ENCODE data around the gene NEUROG1.
"Not testable (repeated sequence)": the region's sequence is repeated elsewhere in the genome, so short reads cannot be mapped to it uniquely, and the experiment has no call there.

Gene NEUROG1

GRCh38 chr5:135538261-135538660 is 2.5 kb upstream of the NEUROG1 start:
- DNase-seq (ENCODE audit: low read depth): no peak
- TF ChIP-seq CTCF (IDR thresholded peaks at IDR 0.05; ENCODE audit: control insufficient read depth, extremely low read depth, insufficient read depth): no peak
- H3K4me3 ChIP-seq (ENCODE audit: low read depth, low read length): no peak overlapping the region

DNA sequence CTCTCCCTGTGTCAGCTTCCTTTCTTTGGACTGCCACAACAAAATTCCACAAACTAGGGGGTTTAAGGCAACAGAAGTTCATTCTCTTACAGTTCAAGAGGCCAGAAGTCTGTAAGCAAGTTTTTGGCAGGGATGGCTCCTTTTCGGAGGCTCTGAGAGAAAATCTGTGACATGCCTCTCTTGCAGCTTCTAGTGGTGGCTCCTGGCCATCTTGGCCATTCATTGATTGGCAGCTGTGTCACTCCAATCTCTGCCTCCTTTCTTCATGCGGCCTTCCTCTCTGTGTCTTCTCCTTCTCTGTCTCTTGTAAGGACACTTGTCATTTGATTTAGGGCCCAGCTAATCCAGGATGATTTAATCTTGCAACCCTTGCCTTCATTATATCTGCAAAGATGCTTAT is 2.0 kb upstream of the NEUROG1 start:
- DNase-seq (ENCODE audit: low read depth): no peak
- TF ChIP-seq CTCF (IDR thresholded peaks at IDR 0.05; ENCODE audit: control insufficient read depth, extremely low read depth, insufficient read depth): no peak
- H3K4me3 ChIP-seq (ENCODE audit: low read depth, low read length): no peak overlapping the region

DNA sequence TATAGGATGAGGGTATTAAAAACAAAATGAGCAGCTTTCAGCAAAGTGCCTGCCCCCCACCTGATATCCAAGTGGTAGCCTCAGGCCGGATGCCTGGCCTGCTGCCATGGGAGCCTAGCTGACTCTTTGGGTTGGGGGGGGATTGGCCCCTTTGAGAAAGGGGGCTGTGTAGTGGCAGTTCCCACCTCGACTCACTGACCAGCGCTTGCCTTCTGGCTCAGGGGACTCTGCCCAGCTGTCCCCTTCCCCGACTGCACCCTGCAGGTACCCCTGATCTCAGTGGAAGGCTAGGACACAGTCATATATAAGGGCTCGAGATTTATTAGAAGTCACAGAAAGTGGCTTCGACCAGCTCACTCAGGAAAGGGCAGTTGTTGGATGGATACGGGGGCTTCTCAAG is 1.5 kb upstream of the NEUROG1 start:
- H3K4me3 ChIP-seq (ENCODE audit: low read depth, low read length): no peak overlapping the region
- TF ChIP-seq CTCF (IDR thresholded peaks at IDR 0.05; ENCODE audit: control insufficient read depth, extremely low read depth, insufficient read depth): no peak
- no peak for DNase-seq (ENCODE audit: low read depth)

DNA sequence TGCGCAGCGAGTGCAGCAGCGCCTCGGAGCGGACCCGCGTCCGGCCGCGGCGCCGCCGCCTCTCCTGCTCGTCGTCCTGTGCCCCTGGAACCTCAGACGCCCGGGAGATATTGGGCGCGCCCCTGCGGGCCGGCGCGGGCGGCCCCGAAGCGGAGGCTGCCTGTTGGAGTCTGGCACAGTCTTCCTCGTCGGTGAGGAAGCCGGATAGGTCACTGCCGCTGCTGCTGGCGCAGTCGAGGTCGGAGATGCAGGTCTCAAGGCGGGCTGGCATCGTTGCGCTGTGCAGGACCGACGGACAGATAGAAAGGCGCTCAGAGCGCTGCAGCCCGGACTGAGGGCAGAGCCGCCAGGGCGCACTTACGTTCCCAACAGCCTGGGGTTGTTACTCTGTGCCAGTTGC is 344 bp downstream of the NEUROG1 start:
- DNase-seq (ENCODE audit: low read depth): no peak
- no peak overlapping the region for H3K4me3 ChIP-seq (ENCODE audit: low read depth, low read length)

GRCh38 chr5:135534609-135535419 is 950 bp downstream of the NEUROG1 start:
- DNase-seq (ENCODE audit: low read depth): no peak
- H3K4me3 ChIP-seq (ENCODE audit: low read depth, low read length): no peak overlapping the region
- TF ChIP-seq CTCF (IDR thresholded peaks at IDR 0.05; ENCODE audit: control insufficient read depth, extremely low read depth, insufficient read depth): no peak

More for the DNA sequence above, 344 bp downstream of the NEUROG1 start:
- no peak for TF ChIP-seq CTCF (IDR thresholded peaks at IDR 0.05; ENCODE audit: control insufficient read depth, extremely low read depth, insufficient read depth)

DNA sequence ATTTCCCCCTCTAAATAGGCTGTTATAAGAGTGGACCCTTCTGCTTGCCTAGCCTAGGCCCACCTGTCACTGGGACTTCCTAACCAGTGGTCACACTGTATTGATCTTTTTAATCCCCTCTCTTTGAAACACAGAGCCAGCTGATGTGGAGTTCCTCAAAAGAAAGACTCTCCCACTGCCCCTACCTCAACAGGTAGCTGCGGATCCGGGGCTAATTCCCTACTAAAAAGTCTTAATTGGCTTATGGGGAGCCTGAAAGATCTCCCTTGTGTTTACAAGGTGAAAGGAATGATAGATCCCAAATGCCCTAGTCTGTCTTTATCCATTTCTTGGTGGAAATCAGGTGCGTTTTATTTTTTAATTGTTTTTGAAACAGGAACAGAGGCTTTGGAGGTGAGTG is 2.0 kb downstream of the NEUROG1 start:
- no peak for DNase-seq (ENCODE audit: low read depth)
- no peak for TF ChIP-seq CTCF (IDR thresholded peaks at IDR 0.05; ENCODE audit: control insufficient read depth, extremely low read depth, insufficient read depth)
- no peak overlapping the region for H3K4me3 ChIP-seq (ENCODE audit: low read depth, low read length)

- no peak for DNase-seq (ENCODE audit: low read depth)
- no peak overlapping the region for H3K4me3 ChIP-seq (ENCODE audit: low read depth, low read length)
- no peak for TF ChIP-seq CTCF (IDR thresholded peaks at IDR 0.05; ENCODE audit: control insufficient read depth, extremely low read depth, insufficient read depth)
These were observed 2.4 kb downstream of the NEUROG1 start for GRCh38 chr5:135533334-135533733.

GRCh38 chr5:135529576-135529975 is 6.2 kb downstream of the NEUROG1 start:
- not testable (repeated sequence) for DNase-seq (ENCODE audit: low read depth); H3K4me3 ChIP-seq (ENCODE audit: low read depth, low read length)

Data from LNCaP clone FGC (cell line).